Endothelial cell of umbilical vein (primary cell): ENCODE measurements around the gene MRPL55. TPM values are rescaled to one million over a fixed set of nuclear protein-coding genes. Genes with fewer than 3 reads are reported as not detected.

Experiments used
- BruUV-seq: library from RNA; stranded (reverse); fragments of 400-500 nt; replicated peaks from 2 replicates; lab custom pipeline; 2021; lab: Mats Ljungman, UMichigan
- CTCF ChIA-PET: fragments of 300-600, 350-600 bp; sonication (Branson Sonifier 250); formaldehyde crosslinking; loops from one replicate; lab custom pipeline; 2021; ENCODE audit warnings: antibody characterized with exemption, inconsistent platforms; lab: Charles Lee
- POLR2A ChIA-PET: fragments of 300-600, 350-600 bp; sonication (Branson Sonifier 250); formaldehyde crosslinking; loops from one replicate; lab custom pipeline; 2021; ENCODE audit warnings: antibody characterized with exemption, inconsistent platforms; lab: Charles Lee
- DNase-seq: peaks from one replicate; pipeline ENCODE4 v3.0.0-alpha.2; 2011; ENCODE audit warnings: low read depth, low spot score
- FAIRE-seq: peaks from 2 replicates; lab custom pipeline; 2011; peaks lifted over from hg19 to GRCh38; lab: Jason Lieb, UNC
- H2AFZ ChIP-seq: 2 replicates; pipeline ENCODE4 v1.6.0; 2012; ENCODE audit warnings: low read depth, low read length, control low read depth, inconsistent platforms
- H3K27ac ChIP-seq: 2 replicates; pipeline ENCODE4 v1.5.1; 2011; ENCODE audit warnings: low read depth, mild to moderate bottlenecking, control low read depth, low read length, moderate library complexity; ENCODE audit not compliant: insufficient read depth
- H3K27me3 ChIP-seq, 2 experiments: 2 replicates each; pipeline versions ENCODE4 v1.6.0 to v1.6.1; 2011; ENCODE audit warnings: low read length in 2 of 2, mixed read lengths in 1 of 2; ENCODE audit not compliant: control insufficient read depth in 2 of 2, insufficient read depth in 2 of 2
- H3K36me3 ChIP-seq, 2 experiments: 2 replicates in 1 of 2; 3 replicates in 1 of 2; pipeline ENCODE4 v1.5.1; 2011; ENCODE audit warnings: low read length in 2 of 2, mild to moderate bottlenecking in 1 of 2, moderate library complexity in 1 of 2; ENCODE audit not compliant: control insufficient read depth in 2 of 2, insufficient read depth in 2 of 2; ENCODE audit errors: extremely low read depth in 1 of 2
- H3K4me1 ChIP-seq: 3 replicates; pipeline ENCODE4 v1.5.1; 2011; ENCODE audit warnings: mild to moderate bottlenecking, low read length; ENCODE audit not compliant: control insufficient read depth, insufficient read depth; ENCODE audit errors: extremely low read depth
- H3K4me2 ChIP-seq: 2 replicates; pipeline ENCODE4 v1.6.1; 2011; ENCODE audit warnings: low read length, control low read depth, mixed read lengths; ENCODE audit not compliant: insufficient read depth
- H3K4me3 ChIP-seq, 3 experiments: fragments of 200-600 bp in 1 of 3; sonication (generic), shearing (Covaris generic) in 1 of 3; replicated peaks in 1 of 3; 2 replicates each; pipeline ENCODE4 v1.5.1; 2011 to 2016; ENCODE audit warnings: control low read depth in 3 of 3, low read length in 3 of 3, mild to moderate bottlenecking in 2 of 3, inconsistent platforms in 1 of 3, low read depth in 1 of 3, moderate library complexity in 1 of 3; ENCODE audit not compliant: insufficient read depth in 1 of 3
- H3K79me2 ChIP-seq: 2 replicates; pipeline ENCODE4 v1.6.0; 2012; ENCODE audit warnings: low read length, inconsistent platforms; ENCODE audit not compliant: control insufficient read depth, insufficient read depth
- H3K9ac ChIP-seq: replicated peaks from 2 replicates; pipeline ENCODE3; 2011; ENCODE audit warnings: low read length, control low read depth; ENCODE audit not compliant: insufficient read depth; ENCODE audit errors: extremely low read depth
- H3K9me1 ChIP-seq: replicated peaks from 3 replicates; pipeline ENCODE4 v1.6.0; 2011; ENCODE audit warnings: mild to moderate bottlenecking, low read length; ENCODE audit not compliant: control insufficient read depth, insufficient read depth; ENCODE audit errors: extremely low read depth
- H3K9me3 ChIP-seq: replicated peaks from 2 replicates; pipeline ENCODE4 v1.5.1; 2012; ENCODE audit warnings: low read length, inconsistent platforms; ENCODE audit not compliant: control insufficient read depth, insufficient read depth
- H4K20me1 ChIP-seq: replicated peaks from 2 replicates; pipeline ENCODE3; 2011; ENCODE audit warnings: mild to moderate bottlenecking, low read length; ENCODE audit not compliant: control insufficient read depth, insufficient read depth; ENCODE audit errors: extremely low read depth
- CTCF ChIP-seq, 2 donors: IDR thresholded peaks; 1 replicate in 1 of 2; 2 replicates in 1 of 2; pipeline ENCODE4 v1.5.1; 2011; ENCODE audit warnings: low read length in 2 of 2, mild to moderate bottlenecking in 2 of 2, moderate library complexity in 2 of 2, control low read depth in 1 of 2, inconsistent platforms in 1 of 2, low read depth in 1 of 2; ENCODE audit not compliant: insufficient read depth in 1 of 2; ENCODE audit errors: extremely low read depth in 1 of 2
- EZH2 ChIP-seq: IDR thresholded peaks from 2 replicates; pipeline ENCODE4 v1.6.1; 2012; ENCODE audit warnings: borderline replicate concordance, low read depth, mild to moderate bottlenecking, moderate library complexity, low read length, inconsistent platforms; ENCODE audit not compliant: severe bottlenecking
- FOS ChIP-seq: IDR thresholded peaks from 2 replicates; pipeline ENCODE4 v1.6.1; 2011; ENCODE audit warnings: mild to moderate bottlenecking, low read length, moderate library complexity, borderline replicate concordance; ENCODE audit not compliant: insufficient read depth
- GATA2 ChIP-seq: IDR thresholded peaks from 2 replicates; pipeline ENCODE4 v1.7.0; 2011; ENCODE audit warnings: low read depth, mild to moderate bottlenecking, moderate library complexity, mixed read lengths, low read length; ENCODE audit not compliant: insufficient read length, insufficient read depth
- JUN ChIP-seq: IDR thresholded peaks from 2 replicates; pipeline ENCODE4 v1.6.1; 2011; ENCODE audit warnings: borderline replicate concordance, low read depth; ENCODE audit not compliant: insufficient read length, insufficient read depth
- MAX ChIP-seq: IDR thresholded peaks from 2 replicates; pipeline ENCODE4 v1.6.1; 2011; ENCODE audit not compliant: insufficient read depth, insufficient read length
- MYC ChIP-seq: IDR thresholded peaks from one replicate; pipeline ENCODE4 v1.6.1; 2011; ENCODE audit warnings: mild to moderate bottlenecking, low read depth, low read length
- POLR2A ChIP-seq: IDR thresholded peaks from 2 replicates; pipeline ENCODE4 v1.6.1; 2012; ENCODE audit warnings: low read depth, mild to moderate bottlenecking, control low read depth, low read length
- POLR2AphosphoS5 ChIP-seq: IDR thresholded peaks from 2 replicates; pipeline ENCODE4 v1.6.1; 2012; ENCODE audit warnings: low read depth, mild to moderate bottlenecking, control low read depth, low read length, moderate library complexity; ENCODE audit not compliant: insufficient read depth
- dilution Hi-C: fragments of 300-500 bp; cut with MboI; formaldehyde crosslinking; loops from one replicate; pipeline ENCODE4 v1.15.0; 2019; ENCODE audit warnings: low sequenced_read_pairs; ENCODE audit not compliant: extremely low pct_ligation_motif_present
- intact Hi-C: fragments of 100-400 bp; cut with micrococcal nuclease; formaldehyde crosslinking; loops from one replicate; pipeline ENCODE4 v1.10.0; 2022
- polyA plus RNA-seq, 4 experiments: library from polyadenylated mRNA; depleted of rRNA in 3 of 4; stranded (reverse) in 3 of 4; unstranded in 1 of 4; fragments of >200 nt; gene quantifications; 2 replicates each; pipeline versions ENCODE4 v1.2.1 to v1.2.3, GENCODE V29; 2011 to 2012; ENCODE audit warnings: missing spikeins in 1 of 4
- total RNA-seq: library from RNA; stranded (reverse); gene quantifications from 2 replicates; pipeline ENCODE4 v1.2.3, GENCODE V29; 2021

MRPL55 gene
- total and polyA plus RNA-seq, 2 donors (not counting 3 experiments of a cell fraction or from before 2014, with no cell fraction given) = 58.7 to 155 TPM

- H3K4me3 ChIP-seq = peak overlapping the region; percentile 26 to 92 (median 54)
- H3K36me3 ChIP-seq = peaks cover 0 to 8% of the 10 kb centered on the region in 2 experiments
- intact Hi-C loops (loop anchor here (1.0 to 5.0 kb wide), 4 partner anchors 25 to 347 kb away; partner anchors contain the start of genes GUK1 and IBA57), dilution Hi-C loops (no loop called here)
- H2AFZ ChIP-seq = peak overlapping the region; percentile 57
- peak overlapping the region; percentile 59 for H3K4me2 ChIP-seq
- TF ChIP-seq GATA2 (no peak), POLR2AphosphoS5 (no peak), POLR2A (no peak), MYC (no peak), MAX (no peak)
- peak overlapping the region; percentile 67 for H3K9ac ChIP-seq
- FAIRE-seq (peak; percentile 49), DNase-seq (peak; percentile 48)
- H3K27me3 ChIP-seq = no peaks in the 10 kb centered on the region
- no TSS peak for BruUV-seq
- H3K4me1 ChIP-seq = peaks cover 13% of the 10 kb centered on the region
- peaks cover 13% of the 10 kb centered on the region for H3K79me2 ChIP-seq
- no peaks in the 10 kb centered on the region for H4K20me1 ChIP-seq
- POLR2A ChIA-PET = interaction anchor here (0.7 kb wide), 1 partner anchor 349 kb away, joined by 3 read pairs; no protein-coding TSS in a partner anchor
- H3K9me1 ChIP-seq = no peaks in the 10 kb centered on the region
- H3K9me3 ChIP-seq = no peaks in the 10 kb centered on the region
- H3K27ac ChIP-seq = peak overlapping the region; percentile 32
- CTCF ChIA-PET = interaction anchor here (1.2 to 2.1 kb wide), 5 partner anchors 21 to 111 kb away, joined by 3 to 16 read pairs (median 9); partner anchors contain the start of gene IBA57
Measured at GRCh38 chr1:228109962-228110488, 926 bp upstream of the MRPL55 start.

- Histone ChIP-seq H3K4me3 (peak overlapping the region; percentile 29 to 92 (median 63)), H4K20me1 (no peaks in the 10 kb centered on the region), H3K27ac (no peak overlapping the region), H3K4me1 (peaks cover 15% of the 10 kb centered on the region), H3K27me3 (no peaks in the 10 kb centered on the region), H3K9me3 (no peaks in the 10 kb centered on the region), H2AFZ (peak overlapping the region; percentile 16), H3K9me1 (no peaks in the 10 kb centered on the region), H3K9ac (peak overlapping the region; percentile 65), H3K79me2 (peaks cover 13% of the 10 kb centered on the region), H3K36me3 (peaks cover 0 to 8% of the 10 kb centered on the region in 2 experiments), H3K4me2 (peak overlapping the region; percentile 78)
- dilution Hi-C loops = no loop called here
- intact Hi-C loops = loop anchor here (1.0 to 5.0 kb wide), 4 partner anchors 23 to 349 kb away; partner anchors contain the start of genes GUK1 and IBA57
- no peak for TF ChIP-seq FOS
- TF ChIP-seq MAX = no peak
- TF ChIP-seq JUN = no peak
- no peak for TF ChIP-seq EZH2
- no peak for TF ChIP-seq GATA2
- TF ChIP-seq CTCF (IDR thresholded peaks at IDR 0.05; ENCODE audit: extremely low read depth in 1 of 2, insufficient read depth in 1 of 2, low read depth in 1 of 2, low read length in 2 of 2) = no peak
- TF ChIP-seq POLR2A = no peak
- no peak for TF ChIP-seq MYC
- TF ChIP-seq POLR2AphosphoS5 = no peak
- CTCF ChIA-PET = no interaction called here
- FAIRE-seq (no peak), DNase-seq (no peak)
- POLR2A ChIA-PET = no interaction called here
- TSS peak; percentile 49 for BruUV-seq
Measured at GRCh38 chr1:228108742-228109072, 392 bp downstream of the MRPL55 start.
